Caco-2 (cell line): ENCODE results near the gene NOL9. TPM values are rescaled to one million over a fixed set of nuclear protein-coding genes. Genes with fewer than 3 reads are reported as not detected.
"Not testable (repeated sequence)": the region's sequence is repeated elsewhere in the genome, so short reads cannot be mapped to it uniquely, and the experiment has no call there.

Experiments used
- BruUV-seq: library from RNA; stranded (reverse); fragments of 400-500 nt; replicated peaks from 2 replicates; lab custom pipeline; 2021; lab: Mats Ljungman, UMichigan
- CTCF ChIA-PET: fragments of 300-600 bp; sonication (Branson Sonifier 250); formaldehyde crosslinking; loops from one replicate; lab custom pipeline; 2022; ENCODE audit warnings: antibody characterized with exemption; lab: Charles Lee
- POLR2A ChIA-PET: fragments of 300-600 bp; sonication (Branson Sonifier 250); formaldehyde crosslinking; loops from one replicate; lab custom pipeline; 2022; ENCODE audit warnings: antibody characterized with exemption; lab: Charles Lee
- DNase-seq, 2 experiments: peaks; one replicate each; pipeline versions ENCODE4 v3.0.0 to v3.0.0-alpha.2; 2020 to 2022
- H3K27me3 ChIP-seq: replicated peaks from 2 replicates; pipeline ENCODE4 v1.6.0; 2011; ENCODE audit warnings: low read length; ENCODE audit not compliant: control insufficient read depth, insufficient read depth
- H3K36me3 ChIP-seq: 2 replicates; pipeline ENCODE4 v1.5.1; 2011; ENCODE audit warnings: low read length; ENCODE audit not compliant: control insufficient read depth, insufficient read depth
- H3K4me1 ChIP-seq: fragments of 250-450 bp; sonication (Bioruptor Pico); 2 replicates; pipeline ENCODE4 v1.5.1; 2020; ENCODE audit warnings: mild to moderate bottlenecking
- H3K4me3 ChIP-seq: 2 replicates; pipeline ENCODE4 v1.5.1; 2011; ENCODE audit warnings: low read depth, mild to moderate bottlenecking, control low read depth, low read length
- H3K9me3 ChIP-seq: fragments of 250-450 bp; sonication (Bioruptor Pico); 2 replicates; pipeline ENCODE4 v1.5.1; 2020; ENCODE audit warnings: mild to moderate bottlenecking, moderate library complexity
- H3K27ac Mint-ChIP-seq: one replicate; pipeline ENCODE4 v1.8.0; 2022; ENCODE audit warnings: mixed read lengths; ENCODE audit not compliant: unreplicated experiment
- H3K27me3 Mint-ChIP-seq: one replicate; pipeline ENCODE4 v1.8.0; 2022; ENCODE audit warnings: mixed read lengths; ENCODE audit not compliant: insufficient read depth, unreplicated experiment
- H3K36me3 Mint-ChIP-seq: one replicate; pipeline ENCODE4 v1.8.0; 2022; ENCODE audit warnings: mild to moderate bottlenecking, mixed read lengths; ENCODE audit not compliant: insufficient read depth, unreplicated experiment
- H3K4me1 Mint-ChIP-seq: one replicate; pipeline ENCODE4 v1.8.0; 2022; ENCODE audit warnings: low read depth, mixed read lengths; ENCODE audit not compliant: unreplicated experiment
- H3K4me3 Mint-ChIP-seq: one replicate; pipeline ENCODE4 v1.8.0; 2022; ENCODE audit warnings: mild to moderate bottlenecking, moderate library complexity, mixed read lengths; ENCODE audit not compliant: unreplicated experiment
- H3K9me3 Mint-ChIP-seq: one replicate; pipeline ENCODE4 v1.8.0; 2022; ENCODE audit warnings: mixed read lengths; ENCODE audit not compliant: unreplicated experiment
- intact Hi-C: fragments of 100-400 bp; cut with micrococcal nuclease; formaldehyde crosslinking; loops from one replicate; pipeline ENCODE4 v1.10.0; 2022; ENCODE audit not compliant: unreplicated experiment
- total RNA-seq: library from RNA; stranded (reverse); gene quantifications from 2 replicates; pipeline ENCODE4 v1.2.3, GENCODE V29; 2022
- TF ChIP-seq, protein P1 (sequence below), 2 experiments: fragments of 200-600 bp in 1 of 2; IDR thresholded peaks; 1 replicate in 1 of 2; 2 replicates in 1 of 2; pipeline versions ENCODE4 v1.5.1 to v1.8.0; 2011 to 2022; ENCODE audit warnings: antibody characterized with exemption in 1 of 2, control low read depth in 1 of 2, inconsistent platforms in 1 of 2, low read depth in 1 of 2, low read length in 1 of 2, mild to moderate bottlenecking in 1 of 2, moderate library complexity in 1 of 2; ENCODE audit not compliant: insufficient read depth in 1 of 2, severe bottlenecking in 1 of 2, unreplicated experiment in 1 of 2

Gene NOL9
- total RNA-seq, 1 experiment from 2014 or later: 33.6 TPM

DNA sequence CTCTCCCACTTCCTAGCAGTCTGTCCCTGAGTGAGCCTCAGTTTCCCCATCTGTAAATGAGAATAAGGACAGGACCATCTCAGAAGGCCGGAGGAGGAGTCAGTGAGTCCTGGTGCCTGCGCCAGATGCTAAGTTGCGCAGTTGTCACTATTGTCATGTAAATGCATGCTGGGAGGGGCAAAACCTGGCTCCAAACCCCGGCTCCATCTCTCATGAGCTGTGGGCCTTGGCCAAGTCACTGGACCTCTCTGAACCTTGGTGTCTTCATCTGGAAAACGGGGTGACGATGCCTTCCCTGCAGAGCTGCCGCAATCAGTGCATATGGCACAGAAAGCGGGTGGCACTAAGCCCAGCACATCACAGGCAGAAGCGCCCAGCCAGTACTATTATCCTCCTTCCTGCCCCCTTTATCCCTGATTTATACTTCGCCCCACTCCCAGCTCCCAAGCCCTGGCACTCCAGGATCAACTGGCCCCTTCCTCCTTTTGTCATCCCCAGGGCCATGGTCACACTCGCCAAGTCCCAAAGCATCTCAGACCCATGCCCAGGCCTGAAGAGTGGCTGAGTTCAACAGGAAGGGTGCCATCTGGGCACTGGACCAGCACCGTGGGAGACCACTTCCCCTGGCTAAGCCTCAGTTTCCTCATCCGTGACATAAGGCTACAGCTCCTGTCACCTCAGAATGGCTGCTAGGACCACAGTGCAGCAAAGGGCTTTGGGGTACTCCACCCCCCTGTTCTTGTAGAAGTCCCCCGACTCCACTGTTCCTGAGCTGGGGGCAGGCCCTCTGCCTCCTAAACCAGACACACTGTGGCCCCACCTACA lies 58.6 kb downstream of the NOL9 start:
- Mint-ChIP-seq H3K9me3 (no peaks in the 10 kb centered on the region), H3K27ac (no peak overlapping the region), H3K4me3 (no peak overlapping the region), H3K27me3 (no peaks in the 10 kb centered on the region), H3K4me1 (peaks cover 9% of the 10 kb centered on the region), H3K36me3 (no peaks in the 10 kb centered on the region)
- intact Hi-C loops: loop anchor here (10.0 kb wide), 1 partner anchor 109 kb away; the partner anchor contains the start of gene KLHL21
- TF ChIP-seq, protein P1, sequence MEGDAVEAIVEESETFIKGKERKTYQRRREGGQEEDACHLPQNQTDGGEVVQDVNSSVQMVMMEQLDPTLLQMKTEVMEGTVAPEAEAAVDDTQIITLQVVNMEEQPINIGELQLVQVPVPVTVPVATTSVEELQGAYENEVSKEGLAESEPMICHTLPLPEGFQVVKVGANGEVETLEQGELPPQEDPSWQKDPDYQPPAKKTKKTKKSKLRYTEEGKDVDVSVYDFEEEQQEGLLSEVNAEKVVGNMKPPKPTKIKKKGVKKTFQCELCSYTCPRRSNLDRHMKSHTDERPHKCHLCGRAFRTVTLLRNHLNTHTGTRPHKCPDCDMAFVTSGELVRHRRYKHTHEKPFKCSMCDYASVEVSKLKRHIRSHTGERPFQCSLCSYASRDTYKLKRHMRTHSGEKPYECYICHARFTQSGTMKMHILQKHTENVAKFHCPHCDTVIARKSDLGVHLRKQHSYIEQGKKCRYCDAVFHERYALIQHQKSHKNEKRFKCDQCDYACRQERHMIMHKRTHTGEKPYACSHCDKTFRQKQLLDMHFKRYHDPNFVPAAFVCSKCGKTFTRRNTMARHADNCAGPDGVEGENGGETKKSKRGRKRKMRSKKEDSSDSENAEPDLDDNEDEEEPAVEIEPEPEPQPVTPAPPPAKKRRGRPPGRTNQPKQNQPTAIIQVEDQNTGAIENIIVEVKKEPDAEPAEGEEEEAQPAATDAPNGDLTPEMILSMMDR (IDR thresholded peaks at IDR 0.05; ENCODE audit: insufficient read depth in 1 of 2, low read depth in 1 of 2, low read length in 1 of 2, severe bottlenecking in 1 of 2, unreplicated experiment in 1 of 2): no peak
- H3K36me3 ChIP-seq: no peaks in the 10 kb centered on the region
- no TSS peak for BruUV-seq
- H3K4me1 ChIP-seq: peaks cover 12% of the 10 kb centered on the region
- POLR2A ChIA-PET: no interaction called here
- H3K4me3 ChIP-seq: no peak overlapping the region
- no peak for DNase-seq
- CTCF ChIA-PET: no interaction called here
- H3K9me3 ChIP-seq: no peaks in the 10 kb centered on the region
- no peaks in the 10 kb centered on the region for H3K27me3 ChIP-seq

- peaks cover 12% of the 10 kb centered on the region for H3K4me1 ChIP-seq
- H3K4me3 ChIP-seq: no peak overlapping the region
- CTCF ChIA-PET: no interaction called here
These were observed 59.3 kb downstream of the NOL9 start for GRCh38 chr1:6495041-6495441.

GRCh38 chr1:6494627-6495026 lies 59.7 kb downstream of the NOL9 start:
- TF ChIP-seq, protein P1 (IDR thresholded peaks at IDR 0.05; ENCODE audit: insufficient read depth in 1 of 2, low read depth in 1 of 2, low read length in 1 of 2, severe bottlenecking in 1 of 2, unreplicated experiment in 1 of 2): no peak
- CTCF ChIA-PET: no interaction called here
- no peak for DNase-seq
- Histone ChIP-seq H3K27me3 (no peaks in the 10 kb centered on the region), H3K36me3 (no peaks in the 10 kb centered on the region), H3K4me3 (no peak overlapping the region), H3K4me1 (peaks cover 14% of the 10 kb centered on the region), H3K9me3 (no peaks in the 10 kb centered on the region)
- H3K27ac Mint-ChIP-seq: no peak overlapping the region
- POLR2A ChIA-PET: no interaction called here
- BruUV-seq: no TSS peak
- no peaks in the 10 kb centered on the region for H3K27me3 Mint-ChIP-seq
- H3K4me3 Mint-ChIP-seq: no peak overlapping the region
- H3K36me3 Mint-ChIP-seq: no peaks in the 10 kb centered on the region
- intact Hi-C loops: loop anchor here (5.0 to 10.0 kb wide), 2 partner anchors 110 to 247 kb away; partner anchors contain the start of gene KLHL21
- H3K4me1 Mint-ChIP-seq: peaks cover 9% of the 10 kb centered on the region
- H3K9me3 Mint-ChIP-seq: no peaks in the 10 kb centered on the region

More at GRCh38 chr1:6495041-6495441, 59.3 kb downstream of the NOL9 start:
- intact Hi-C loops: loop anchor here (10.0 kb wide), 1 partner anchor 110 kb away; the partner anchor contains the start of gene KLHL21
- TF ChIP-seq, protein P1 (IDR thresholded peaks at IDR 0.05; ENCODE audit: insufficient read depth in 1 of 2, low read depth in 1 of 2, low read length in 1 of 2, severe bottlenecking in 1 of 2, unreplicated experiment in 1 of 2): no peak
- Mint-ChIP-seq H3K4me3 (no peak overlapping the region), H3K27ac (no peak overlapping the region), H3K9me3 (no peaks in the 10 kb centered on the region), H3K36me3 (no peaks in the 10 kb centered on the region), H3K4me1 (peaks cover 9% of the 10 kb centered on the region), H3K27me3 (no peaks in the 10 kb centered on the region)
- no peaks in the 10 kb centered on the region for H3K9me3 ChIP-seq
- POLR2A ChIA-PET: no interaction called here
- no TSS peak for BruUV-seq
- H3K27me3 ChIP-seq: no peaks in the 10 kb centered on the region
- no peak for DNase-seq
- no peaks in the 10 kb centered on the region for H3K36me3 ChIP-seq

DNA sequence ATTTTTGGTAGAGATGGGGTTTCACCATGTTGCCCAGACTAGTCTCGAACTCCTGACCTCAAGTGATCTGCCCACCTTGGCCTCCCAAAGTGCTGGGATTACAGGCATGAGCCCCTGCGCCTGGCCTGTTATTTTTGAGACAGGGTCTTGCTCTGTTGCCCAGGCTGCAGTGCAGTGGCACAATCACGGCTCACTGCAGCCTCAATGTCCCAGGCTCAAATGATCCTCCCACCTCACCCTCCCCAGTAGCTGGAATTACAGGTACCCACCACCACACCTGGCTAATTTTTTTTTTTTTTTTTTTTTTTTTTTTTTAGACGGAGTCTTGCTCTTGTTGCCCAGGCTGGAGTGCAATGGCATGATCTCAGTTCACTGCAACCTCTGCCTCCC lies 60.5 kb downstream of the NOL9 start:
- H3K9me3 ChIP-seq, H3K4me3 ChIP-seq, BruUV-seq, CTCF ChIA-PET, H3K27me3 Mint-ChIP-seq, DNase-seq, H3K4me3 Mint-ChIP-seq, H3K27ac Mint-ChIP-seq, H3K36me3 ChIP-seq, H3K9me3 Mint-ChIP-seq, POLR2A ChIA-PET, H3K4me1 Mint-ChIP-seq, H3K36me3 Mint-ChIP-seq, H3K27me3 ChIP-seq: not testable (repeated sequence)
- peaks cover 16% of the 10 kb centered on the region for H3K4me1 ChIP-seq
- intact Hi-C loops: loop anchor here (5.0 to 10.0 kb wide), 2 partner anchors 111 to 247 kb away; partner anchors contain the start of gene KLHL21
